Measurements from ENCODE around the gene NID2.

DNA sequence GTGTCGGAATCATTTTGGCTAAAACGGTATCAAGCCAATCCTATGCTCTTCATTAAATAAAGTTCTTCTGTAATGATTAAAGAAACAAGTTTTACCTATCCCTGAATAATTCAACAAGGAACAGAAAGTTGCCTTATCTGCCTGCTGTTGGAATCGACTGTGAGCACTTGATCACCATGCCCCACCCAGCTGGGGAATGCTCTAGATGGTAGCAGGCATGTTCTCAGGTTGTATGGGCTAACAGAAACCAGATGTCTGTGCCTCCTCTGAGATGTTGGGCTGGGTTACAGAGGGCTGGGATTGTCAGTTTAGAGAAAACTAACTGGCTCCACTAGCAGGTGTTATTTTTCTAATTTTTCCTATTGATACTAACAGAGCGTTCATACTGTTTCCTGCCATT, 50.6 kb downstream of the NID2 start:
- TF ChIP-seq, protein P1, sequence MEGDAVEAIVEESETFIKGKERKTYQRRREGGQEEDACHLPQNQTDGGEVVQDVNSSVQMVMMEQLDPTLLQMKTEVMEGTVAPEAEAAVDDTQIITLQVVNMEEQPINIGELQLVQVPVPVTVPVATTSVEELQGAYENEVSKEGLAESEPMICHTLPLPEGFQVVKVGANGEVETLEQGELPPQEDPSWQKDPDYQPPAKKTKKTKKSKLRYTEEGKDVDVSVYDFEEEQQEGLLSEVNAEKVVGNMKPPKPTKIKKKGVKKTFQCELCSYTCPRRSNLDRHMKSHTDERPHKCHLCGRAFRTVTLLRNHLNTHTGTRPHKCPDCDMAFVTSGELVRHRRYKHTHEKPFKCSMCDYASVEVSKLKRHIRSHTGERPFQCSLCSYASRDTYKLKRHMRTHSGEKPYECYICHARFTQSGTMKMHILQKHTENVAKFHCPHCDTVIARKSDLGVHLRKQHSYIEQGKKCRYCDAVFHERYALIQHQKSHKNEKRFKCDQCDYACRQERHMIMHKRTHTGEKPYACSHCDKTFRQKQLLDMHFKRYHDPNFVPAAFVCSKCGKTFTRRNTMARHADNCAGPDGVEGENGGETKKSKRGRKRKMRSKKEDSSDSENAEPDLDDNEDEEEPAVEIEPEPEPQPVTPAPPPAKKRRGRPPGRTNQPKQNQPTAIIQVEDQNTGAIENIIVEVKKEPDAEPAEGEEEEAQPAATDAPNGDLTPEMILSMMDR (conservative IDR thresholded peaks at IDR 0.05; ENCODE audit: low read depth, low read length): no peak
- TF ChIP-seq EZH2 (IDR thresholded peaks at IDR 0.05; ENCODE audit: borderline replicate concordance, low read depth, low read length, poor library complexity, severe bottlenecking): no peak

Data from A673 (cell line).